ENCODE measurements around the gene CTNNBL1. TPM values are rescaled to one million over a fixed set of nuclear protein-coding genes. Genes with fewer than 3 reads are reported as not detected.
A peak's percentile ranks its signal among the peaks of the same experiment; 100 is the strongest.

Gene CTNNBL1
- total RNA-seq, 8 experiments from 2014 or later, result 33.2 to 51.4 (median 37.0) TPM

DNA sequence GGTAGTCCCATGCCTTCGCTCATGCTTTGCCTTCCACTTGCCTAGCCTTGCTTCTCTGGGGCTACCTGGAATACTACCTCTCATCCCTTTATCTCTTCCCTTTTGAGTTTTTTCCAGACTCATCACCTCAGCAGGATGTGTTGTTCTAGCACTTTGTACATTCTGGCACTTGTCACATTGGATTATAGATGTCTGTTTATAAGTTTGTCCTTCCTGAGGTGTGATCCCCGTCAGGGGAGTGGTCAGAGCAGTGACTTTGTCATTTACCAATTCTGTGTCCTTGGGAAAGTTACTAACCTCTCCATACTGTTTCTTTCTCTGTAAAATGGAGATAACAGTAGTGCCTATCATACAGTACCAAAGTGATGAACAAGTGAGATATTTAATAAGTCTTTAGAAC, 66.5 kb downstream of the CTNNBL1 start:
- no peak for ATAC-seq (replicated peaks in 6 of 8)
- Histone ChIP-seq H3K4me3 (no peak overlapping the region), H3K27ac (no peak overlapping the region), H3K4me1 (replicated peaks in 1 of 2) (peaks cover 0 to 21% of the 10 kb centered on the region in 2 donors)
- in situ Hi-C loops (cut with MboI; ENCODE audit: low pct_unique_long_range_greater_than_20kb in 2 of 9, low sequenced_read_pairs in 9 of 9, unreplicated experiment in 9 of 9), result no loop called here
- 75 to 100% (median 100%) methylated on average over 1 to 2 of the region's 2 CpGs; no CpG with 5 or more reads in 2 of the 10 experiments for WGBS, 10 experiments

DNA sequence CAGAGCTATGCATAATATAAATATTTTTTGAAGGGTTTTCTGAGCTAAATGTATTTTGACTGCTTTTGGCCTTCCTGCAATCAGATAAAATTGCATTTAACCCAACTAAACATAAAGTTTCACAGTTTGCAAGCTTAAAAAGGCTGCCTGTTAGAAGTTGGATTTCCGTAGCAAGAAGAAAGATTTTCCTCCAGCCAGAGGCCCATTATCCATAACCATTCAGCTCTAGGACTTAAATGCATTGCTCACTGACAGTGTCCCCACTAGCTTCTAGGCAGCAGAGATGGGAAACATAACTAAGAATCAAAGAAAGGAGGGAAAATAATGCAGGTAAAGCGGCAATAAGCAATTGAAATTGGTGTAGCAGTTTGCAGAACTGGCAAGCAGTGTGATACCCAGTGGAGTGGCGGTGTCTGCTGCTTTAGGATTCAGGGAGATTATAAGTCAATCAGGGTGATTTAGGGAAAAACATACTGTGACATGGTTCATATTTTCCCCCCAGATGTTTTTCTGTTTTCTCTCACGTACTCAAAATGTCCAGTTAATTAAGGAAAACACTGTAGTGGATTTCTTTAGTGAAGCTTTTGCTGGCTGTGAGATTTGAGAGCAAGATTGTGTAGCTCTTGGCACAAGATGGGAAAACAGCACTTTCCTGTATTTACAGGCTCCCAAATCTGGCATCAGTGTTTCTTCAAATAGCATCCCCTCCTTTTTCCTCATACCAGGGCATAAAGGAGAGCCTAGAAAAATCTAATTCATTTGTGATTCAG, 69.1 kb downstream of the CTNNBL1 start:
- no peak for ATAC-seq (replicated peaks in 6 of 8)
- in situ Hi-C loops (cut with MboI; ENCODE audit: low pct_unique_long_range_greater_than_20kb in 2 of 9, low sequenced_read_pairs in 9 of 9, unreplicated experiment in 9 of 9), result no loop called here
- H3K4me3 ChIP-seq, result no peak overlapping the region
- peaks cover 0 to 18% of the 10 kb centered on the region in 2 donors for H3K4me1 ChIP-seq (replicated peaks in 1 of 2)
- 73 to 100% (median 88%) methylated on average over 1 to 4 of the region's 4 CpGs; no CpG with 5 or more reads in 2 of the 10 experiments for WGBS, 10 experiments
- no peak overlapping the region for H3K27ac ChIP-seq

- no peak for ATAC-seq (replicated peaks in 6 of 8)
- 70 to 100% (median 95%) methylated on average over 1 to 4 of the region's 4 CpGs; no CpG with 5 or more reads in 4 of the 10 experiments for WGBS, 10 experiments
- in situ Hi-C loops (cut with MboI; ENCODE audit: low pct_unique_long_range_greater_than_20kb in 2 of 9, low sequenced_read_pairs in 9 of 9, unreplicated experiment in 9 of 9), result no loop called here
- Histone ChIP-seq H3K4me3 (no peak overlapping the region), H3K27ac (no peak overlapping the region), H3K4me1 (replicated peaks in 1 of 2) (peaks cover 0 to 10% of the 10 kb centered on the region in 2 donors)
Measured at GRCh38 chr20:37764333-37764935, 70.6 kb downstream of the CTNNBL1 start.

DNA sequence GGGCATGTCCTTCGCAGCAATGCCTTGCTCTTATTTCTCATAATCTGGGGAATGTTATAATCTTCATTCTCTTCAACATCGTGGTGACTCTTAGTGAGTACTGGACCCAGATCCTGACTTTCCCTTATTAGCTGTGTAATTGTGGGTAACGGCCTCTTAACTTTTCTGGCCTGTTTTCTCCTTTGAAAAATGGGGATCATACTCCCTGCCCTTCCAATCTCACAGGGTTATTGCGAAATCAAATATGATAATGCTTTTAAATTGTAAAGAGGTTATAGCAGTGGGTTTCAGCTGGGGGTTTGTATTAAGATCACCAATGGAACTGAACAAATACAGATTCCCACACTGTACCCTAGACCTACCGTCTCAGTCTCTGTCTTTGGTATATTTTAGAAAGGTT, 77.1 kb downstream of the CTNNBL1 start:
- WGBS, 10 experiments, result 82 to 100% (median 95%) methylated on average over 1 to 5 of the region's 5 CpGs; no CpG with 5 or more reads in 1 of the 10 experiments
- in situ Hi-C loops (cut with MboI; ENCODE audit: low pct_unique_long_range_greater_than_20kb in 2 of 9, low sequenced_read_pairs in 9 of 9, unreplicated experiment in 9 of 9), result no loop called here
- no peak overlapping the region for H3K4me3 ChIP-seq
- peaks cover 0 to 2% of the 10 kb centered on the region in 2 donors for H3K4me1 ChIP-seq (replicated peaks in 1 of 2)
- no peak overlapping the region for H3K27ac ChIP-seq
- no peak for ATAC-seq (replicated peaks in 6 of 8)

GRCh38 chr20:37773291-37773826, 79.5 kb downstream of the CTNNBL1 start:
- ATAC-seq (replicated peaks in 6 of 8), result no peak
- H3K27ac ChIP-seq, result no peak overlapping the region
- whole genome bisulfite sequencing, 10 experiments, result 82 to 100% (median 100%) methylated on average over 1 of the region's 1 CpG; no CpG with 5 or more reads in 5 of the 10 experiments
- H3K4me3 ChIP-seq, result no peak overlapping the region
- peaks cover 17 to 26% of the 10 kb centered on the region in 2 donors for H3K4me1 ChIP-seq (replicated peaks in 1 of 2)
- in situ Hi-C loops (cut with MboI; ENCODE audit: low pct_unique_long_range_greater_than_20kb in 2 of 9, low sequenced_read_pairs in 9 of 9, unreplicated experiment in 9 of 9), result no loop called here

DNA sequence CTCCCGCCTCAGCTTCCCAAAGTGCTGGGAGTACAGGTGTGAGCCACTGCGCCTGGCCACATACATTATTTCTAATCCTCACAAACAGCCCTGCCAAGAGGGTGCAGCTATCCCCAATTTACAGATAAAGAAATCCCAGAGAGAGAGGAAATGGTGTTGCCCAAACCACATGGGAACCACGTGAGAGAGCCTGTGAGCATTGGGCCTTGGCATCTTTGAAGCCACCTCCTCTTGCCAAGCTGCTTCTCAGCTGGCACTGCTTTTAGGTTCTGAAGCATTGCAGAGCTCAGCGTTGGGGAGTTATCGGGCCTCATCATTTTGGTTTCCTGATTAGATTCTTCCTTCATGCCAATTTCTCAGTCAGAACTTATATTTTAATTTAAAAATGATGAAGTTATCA, 80.3 kb downstream of the CTNNBL1 start:
- in situ Hi-C loops (cut with MboI; ENCODE audit: low pct_unique_long_range_greater_than_20kb in 2 of 9, low sequenced_read_pairs in 9 of 9, unreplicated experiment in 9 of 9), result no loop called here

GRCh38 chr20:37775200-37775599, 81.4 kb downstream of the CTNNBL1 start:
- no peak overlapping the region for H3K27ac ChIP-seq
- ATAC-seq (replicated peaks in 6 of 8), result no peak
- in situ Hi-C loops (cut with MboI; ENCODE audit: low pct_unique_long_range_greater_than_20kb in 2 of 9, low sequenced_read_pairs in 9 of 9, unreplicated experiment in 9 of 9), result no loop called here
- no peak overlapping the region for H3K4me3 ChIP-seq
- H3K4me1 ChIP-seq (replicated peaks in 1 of 2), result peaks cover 19 to 34% of the 10 kb centered on the region in 2 donors
- 75 to 100% (median 90%) methylated on average over 2 to 5 of the region's 5 CpGs for WGBS, 10 experiments

More for the DNA sequence above, 80.3 kb downstream of the CTNNBL1 start:
- H3K27ac ChIP-seq, result no peak overlapping the region
- no peak overlapping the region for H3K4me3 ChIP-seq
- 25 to 100% (median 89%) methylated on average over 1 to 5 of the region's 5 CpGs; no CpG with 5 or more reads in 3 of the 10 experiments for WGBS, 10 experiments
- H3K4me1 ChIP-seq (replicated peaks in 1 of 2), result peaks cover 19 to 34% of the 10 kb centered on the region in 2 donors
- ATAC-seq (replicated peaks in 6 of 8), result no peak

- Histone ChIP-seq H3K4me3 (no peak overlapping the region), H3K4me1 (replicated peaks in 1 of 2) (peaks cover 19 to 34% of the 10 kb centered on the region in 2 donors), H3K27ac (no peak overlapping the region)
- no peak for ATAC-seq (replicated peaks in 6 of 8)
- in situ Hi-C loops (cut with MboI; ENCODE audit: low pct_unique_long_range_greater_than_20kb in 2 of 9, low sequenced_read_pairs in 9 of 9, unreplicated experiment in 9 of 9), result no loop called here
- 81 to 100% (median 90%) methylated on average over 1 to 5 of the region's 5 CpGs for WGBS, 10 experiments
Measured at GRCh38 chr20:37776049-37776448, 82.2 kb downstream of the CTNNBL1 start.

- WGBS, 10 experiments, result 40 to 100% (median 95%) methylated on average over 1 to 3 of the region's 3 CpGs; no CpG with 5 or more reads in 3 of the 10 experiments
- no peak for ATAC-seq (replicated peaks in 6 of 8)
- Histone ChIP-seq H3K4me3 (no peak overlapping the region), H3K27ac (no peak overlapping the region), H3K4me1 (replicated peaks in 1 of 2) (peaks cover 19 to 34% of the 10 kb centered on the region in 2 donors)
- in situ Hi-C loops (cut with MboI; ENCODE audit: low pct_unique_long_range_greater_than_20kb in 2 of 9, low sequenced_read_pairs in 9 of 9, unreplicated experiment in 9 of 9), result no loop called here
Measured at GRCh38 chr20:37776526-37776925, 82.7 kb downstream of the CTNNBL1 start.

DNA sequence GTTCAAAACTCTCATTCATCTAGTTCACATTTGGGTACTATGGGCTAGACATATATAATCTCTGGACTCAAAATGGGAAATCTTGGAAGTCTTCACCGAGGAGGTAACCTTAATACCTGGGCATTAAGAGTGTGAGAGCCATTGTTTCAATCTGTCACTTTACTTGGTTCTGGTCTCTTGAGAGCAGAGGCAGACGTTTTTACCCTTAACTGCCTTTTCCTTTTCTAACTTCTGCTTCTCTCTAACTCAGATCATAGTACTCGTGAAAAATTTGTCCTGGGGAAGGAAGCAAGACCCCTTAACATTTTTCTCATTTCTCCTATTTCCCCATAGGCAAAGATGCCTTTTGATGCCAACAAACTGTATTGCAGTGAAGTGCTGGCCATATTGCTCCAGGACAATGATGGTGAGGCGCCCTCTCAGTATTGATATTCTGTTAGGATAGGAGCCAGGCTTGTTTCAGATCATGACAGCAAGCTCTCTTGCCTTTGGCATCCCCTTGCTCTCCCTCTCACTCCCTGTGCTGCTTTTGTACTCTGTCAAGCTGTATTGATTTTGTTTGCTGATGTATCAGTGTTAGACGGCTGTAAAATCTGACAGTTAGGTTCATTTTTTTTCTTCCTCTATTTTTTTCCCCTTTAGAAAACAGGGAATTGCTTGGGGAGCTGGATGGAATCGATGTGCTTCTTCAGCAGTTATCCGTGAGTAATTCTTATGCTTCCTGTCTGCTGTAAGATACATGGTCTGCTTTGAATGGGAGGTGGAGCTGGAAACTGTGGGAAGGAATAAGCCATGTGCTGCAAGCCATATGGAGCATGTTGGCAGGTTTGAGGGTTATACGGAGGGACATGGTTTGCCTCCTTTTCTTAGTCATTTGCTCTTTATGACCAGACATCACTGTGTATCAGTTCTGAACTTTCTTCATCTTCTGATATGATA, 83.5 kb downstream of the CTNNBL1 start:
- ATAC-seq (replicated peaks in 6 of 8), result peak in 7 of 8 experiments; percentile 35 to 97 (median 81)
- Histone ChIP-seq H3K4me3 (no peak overlapping the region), H3K4me1 (replicated peaks in 1 of 2) (peaks cover 19 to 34% of the 10 kb centered on the region in 2 donors), H3K27ac (peak overlapping the region in 1 of 2 donors; percentile 4)
- in situ Hi-C loops (cut with MboI; ENCODE audit: low pct_unique_long_range_greater_than_20kb in 2 of 9, low sequenced_read_pairs in 9 of 9, unreplicated experiment in 9 of 9), result no loop called here
- WGBS, 10 experiments, result 6 to 83% (median 44%) methylated on average over 2 to 8 of the region's 8 CpGs

DNA sequence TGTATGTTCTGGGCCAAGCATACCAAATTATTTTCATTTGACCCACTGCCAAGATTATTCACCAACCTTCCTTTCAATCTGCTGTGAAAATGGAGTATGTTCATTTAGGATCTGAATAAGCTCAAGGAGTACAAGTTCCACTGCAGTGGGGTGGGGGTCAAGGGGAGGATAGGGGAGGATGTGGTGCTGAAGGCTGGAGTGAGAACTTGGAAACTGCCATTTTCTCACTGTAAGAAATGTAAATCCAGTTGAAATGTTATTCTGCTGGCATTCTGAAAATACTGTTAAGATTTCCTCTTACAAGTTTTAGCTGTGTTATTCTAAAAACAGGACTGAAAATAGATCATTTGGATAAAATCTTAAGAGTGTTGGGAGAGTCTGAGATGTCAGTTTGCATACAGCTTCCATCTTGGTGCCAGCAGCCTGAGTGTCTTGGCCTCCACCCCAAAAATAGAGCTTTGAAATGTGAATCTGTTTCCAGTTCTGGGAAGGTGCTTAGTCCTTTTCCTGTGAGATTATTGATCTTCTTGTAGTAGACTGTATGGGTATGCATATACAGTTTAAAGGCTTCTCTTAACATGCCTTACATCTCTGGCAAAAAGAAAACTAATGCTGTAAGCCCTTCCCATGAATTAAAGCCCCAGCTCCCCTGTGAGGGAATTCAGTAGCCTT, 84.3 kb downstream of the CTNNBL1 start:
- Histone ChIP-seq H3K4me1 (replicated peaks in 1 of 2) (peaks cover 19 to 34% of the 10 kb centered on the region in 2 donors), H3K4me3 (no peak overlapping the region), H3K27ac (peak overlapping the region in 1 of 2 donors; percentile 26)
- ATAC-seq (replicated peaks in 6 of 8), result peak in 2 of 8 experiments; percentile 76 to 87
- in situ Hi-C loops (cut with MboI; ENCODE audit: low pct_unique_long_range_greater_than_20kb in 2 of 9, low sequenced_read_pairs in 9 of 9, unreplicated experiment in 9 of 9), result no loop called here

- ATAC-seq (replicated peaks in 6 of 8), result no peak
- peaks cover 15 to 25% of the 10 kb centered on the region in 2 donors for H3K4me1 ChIP-seq (replicated peaks in 1 of 2)
- in situ Hi-C loops (cut with MboI; ENCODE audit: low pct_unique_long_range_greater_than_20kb in 2 of 9, low sequenced_read_pairs in 9 of 9, unreplicated experiment in 9 of 9), result no loop called here
- 57 to 100% (median 100%) methylated on average over 1 of the region's 1 CpG; no CpG with 5 or more reads in 3 of the 10 experiments for WGBS, 10 experiments
- H3K4me3 ChIP-seq, result no peak overlapping the region
- H3K27ac ChIP-seq, result no peak overlapping the region
Measured at GRCh38 chr20:37781626-37782025, 87.8 kb downstream of the CTNNBL1 start.
